Tibial nerve (tissue), 4 donors: ENCODE results near the gene GRID1. TPM values are rescaled to one million over a fixed set of nuclear protein-coding genes. Genes with fewer than 3 reads are reported as not detected.

Source experiments
- DNase-seq, 2 donors: peaks; one replicate each; pipeline ENCODE4 v3.0.0-alpha.2; 2019; ENCODE audit warnings: low spot score in 2 of 2
- H3K27ac ChIP-seq, 4 donors: fragments of 200-600 bp; sonication (generic) in 3 of 4; one replicate each; pipeline ENCODE4 v1.5.1; 2017 to 2019; ENCODE audit warnings: mild to moderate bottlenecking in 1 of 4
- H3K27me3 ChIP-seq, 2 donors: fragments of 200-600 bp; sonication (generic) in 1 of 2; one replicate each; pipeline versions ENCODE4 v1.5.1 to v1.6.0; 2017 to 2019
- H3K36me3 ChIP-seq, 3 donors: fragments of 200-600 bp; sonication (generic); one replicate each; pipeline ENCODE4 v1.5.1; 2018 to 2019
- H3K4me1 ChIP-seq, 4 donors: fragments of 200-600 bp; sonication (generic) in 3 of 4; one replicate each; pipeline ENCODE4 v1.5.1; 2017 to 2019
- H3K4me3 ChIP-seq, 4 donors: fragments of 200-600 bp; sonication (generic) in 3 of 4; one replicate each; pipeline ENCODE4 v1.5.1; 2017 to 2019; ENCODE audit warnings: mild to moderate bottlenecking in 1 of 4, moderate library complexity in 1 of 4
- H3K9me3 ChIP-seq, 4 donors: fragments of 200-600 bp; sonication (generic) in 3 of 4; one replicate each; pipeline ENCODE4 v1.5.1; 2017 to 2019
- CTCF ChIP-seq, 5 experiments: fragments of 200-600 bp in 3 of 5; fragments of 450-650 bp in 2 of 5; sonication (generic) in 3 of 5; IDR thresholded peaks; one replicate each; pipeline ENCODE4 v1.5.1; 2016 to 2019; ENCODE audit warnings: antibody characterized with exemption in 5 of 5, mild to moderate bottlenecking in 3 of 5, moderate library complexity in 2 of 5
- EP300 ChIP-seq, 2 donors: sonication (generic); formaldehyde crosslinking; IDR thresholded peaks; one replicate each; pipeline ENCODE4 v1.6.1; 2017; ENCODE audit warnings: antibody characterized with exemption in 2 of 2, mild to moderate bottlenecking in 1 of 2
- POLR2A ChIP-seq, 2 donors: fragments of 450-650 bp; IDR thresholded peaks; one replicate each; pipeline ENCODE4 v1.6.1; 2017; ENCODE audit warnings: antibody characterized with exemption in 2 of 2, mild to moderate bottlenecking in 2 of 2, moderate library complexity in 2 of 2
- WGBS, 2 donors: methylation state at CpG; one replicate each; pipeline ENCODE4 v1.1.5; 2018; 5-methylcytosine and 5-hydroxymethylcytosine counted together
- total RNA-seq, 4 donors: library from RNA; depleted of rRNA; stranded (reverse); fragments of >200 nt; gene quantifications; one replicate each; pipeline ENCODE4 v1.1.0, GENCODE V29; 2016

GRID1 gene
- total RNA-seq, 4 donors from 2014 or later, result 7.7 to 16.3 (median 10.5) TPM

- no peak for TF ChIP-seq EP300 (IDR thresholded peaks at IDR 0.05)
- TF ChIP-seq CTCF (IDR thresholded peaks at IDR 0.05), result no peak
- no peak for TF ChIP-seq POLR2A (IDR thresholded peaks at IDR 0.05)
- no peak overlapping the region for H3K27ac ChIP-seq
- H3K4me3 ChIP-seq, result no peak overlapping the region
- no peaks in the 10 kb centered on the region for H3K4me1 ChIP-seq
- no peaks in the 10 kb centered on the region for H3K9me3 ChIP-seq
- H3K36me3 ChIP-seq, result no peaks in the 10 kb centered on the region
- H3K27me3 ChIP-seq, result no peaks in the 10 kb centered on the region
- no peak for DNase-seq
- 94 to 96% methylated on average over 18 of the region's 18 CpGs for WGBS, 2 donors
Measured at GRCh38 chr10:86206240-86206579, 160.4 kb downstream of the GRID1 start.

- 67 to 68% methylated on average over 7 of the region's 7 CpGs for WGBS, 2 donors
- no peaks in the 10 kb centered on the region for H3K9me3 ChIP-seq
- DNase-seq, result no peak
- H3K4me3 ChIP-seq, result no peak overlapping the region
- TF ChIP-seq POLR2A (IDR thresholded peaks at IDR 0.05) (no peak), CTCF (IDR thresholded peaks at IDR 0.05) (no peak), EP300 (IDR thresholded peaks at IDR 0.05) (no peak)
- no peak overlapping the region for H3K27ac ChIP-seq
- H3K27me3 ChIP-seq, result no peaks in the 10 kb centered on the region
- no peaks in the 10 kb centered on the region for H3K4me1 ChIP-seq
- no peaks in the 10 kb centered on the region for H3K36me3 ChIP-seq
Measured at GRCh38 chr10:86205306-86206239, 161.0 kb downstream of the GRID1 start.

GRCh38 chr10:86204421-86205305 is 161.9 kb downstream of the GRID1 start:
- Histone ChIP-seq H3K4me1 (no peaks in the 10 kb centered on the region), H3K36me3 (no peaks in the 10 kb centered on the region), H3K4me3 (no peak overlapping the region), H3K27me3 (no peaks in the 10 kb centered on the region), H3K27ac (no peak overlapping the region), H3K9me3 (no peaks in the 10 kb centered on the region)
- WGBS, 2 donors, result 85 to 87% methylated on average over 8 to 9 of the region's 9 CpGs
- DNase-seq, result no peak
- TF ChIP-seq POLR2A (IDR thresholded peaks at IDR 0.05) (no peak), EP300 (IDR thresholded peaks at IDR 0.05) (no peak), CTCF (IDR thresholded peaks at IDR 0.05) (no peak)

GRCh38 chr10:86203162-86203905 is 163.3 kb downstream of the GRID1 start:
- no peak for TF ChIP-seq EP300 (IDR thresholded peaks at IDR 0.05)
- no peak for TF ChIP-seq CTCF (IDR thresholded peaks at IDR 0.05)
- no peak for TF ChIP-seq POLR2A (IDR thresholded peaks at IDR 0.05)
- no peaks in the 10 kb centered on the region for H3K27me3 ChIP-seq
- H3K9me3 ChIP-seq, result no peaks in the 10 kb centered on the region
- H3K36me3 ChIP-seq, result no peaks in the 10 kb centered on the region
- no peak for DNase-seq
- 50 to 60% methylated on average over 11 of the region's 11 CpGs for WGBS, 2 donors
- H3K4me3 ChIP-seq, result no peak overlapping the region
- no peak overlapping the region for H3K27ac ChIP-seq
- no peaks in the 10 kb centered on the region for H3K4me1 ChIP-seq
